HepG2 (cell line): ENCODE results near the gene SKI. TPM values are rescaled to one million over a fixed set of nuclear protein-coding genes. Genes with fewer than 3 reads are reported as not detected.

Experiments used
- ATAC-seq: fragments of 200-7000 bp; cut with Tn5 transposase; 3 replicates; pipeline ENCODE4 v1.9.1; 2020; ENCODE audit warnings: mild to moderate bottlenecking, moderate library complexity
- BruUV-seq: library from RNA; stranded (reverse); fragments of 400-500 nt; replicated peaks from 2 replicates; lab custom pipeline; 2021; lab: Mats Ljungman, UMichigan
- CTCF ChIA-PET: fragments of 300-600 bp; formaldehyde crosslinking; extraction: SDS; loops from one replicate; lab custom pipeline; 2021; ENCODE audit warnings: low total read pairs, inconsistent platforms, low intra/inter-chr PET ratio; lab: Yijun Ruan, JAX
- POLR2A ChIA-PET: fragments of 350-600 bp; sonication (Branson Sonifier 250); formaldehyde crosslinking; loops from one replicate; lab custom pipeline; 2020; ENCODE audit warnings: antibody characterized with exemption, inconsistent platforms; lab: Yijun Ruan, JAX
- DNase-seq: peaks from one replicate; pipeline ENCODE4 v3.0.0-alpha.2; 2015; ENCODE audit warnings: low spot score
- FAIRE-seq: peaks from 3 replicates; lab custom pipeline; 2011; peaks lifted over from hg19 to GRCh38; lab: Jason Lieb, UNC
- H2AFZ ChIP-seq: one replicate; pipeline ENCODE4 v1.6.1; 2011; ENCODE audit warnings: low read length, inconsistent platforms
- H3K27ac ChIP-seq: fragments of 300-600 bp; 3 replicates; pipeline ENCODE4 v1.8.0; 2011; ENCODE audit warnings: mixed run types, mild to moderate bottlenecking, mixed read lengths, low read length, inconsistent platforms; ENCODE audit not compliant: insufficient read depth; ENCODE audit errors: extremely low read length
- H3K27me3 ChIP-seq, 2 experiments: fragments of 200-600 bp in 1 of 2; 2 replicates in 1 of 2; 3 replicates in 1 of 2; pipeline versions ENCODE4 v1.6.0 to v1.8.0; 2011; ENCODE audit warnings: low read length in 2 of 2, mild to moderate bottlenecking in 2 of 2, moderate library complexity in 2 of 2, inconsistent platforms in 1 of 2; ENCODE audit not compliant: insufficient read depth in 2 of 2, control insufficient read depth in 1 of 2
- H3K36me3 ChIP-seq, 2 experiments: fragments of 200-600 bp in 1 of 2; replicated peaks in 1 of 2; 2 replicates in 1 of 2; 3 replicates in 1 of 2; pipeline versions ENCODE4 v1.5.1 to v1.8.0; 2011; ENCODE audit warnings: low read length in 2 of 2, inconsistent platforms in 1 of 2; ENCODE audit not compliant: insufficient read depth in 2 of 2, control insufficient read depth in 1 of 2
- H3K4me1 ChIP-seq: 2 replicates; pipeline ENCODE4 v1.5.1; 2012; ENCODE audit warnings: low read length, inconsistent platforms; ENCODE audit not compliant: insufficient read depth
- H3K4me2 ChIP-seq: 2 replicates; pipeline ENCODE4 v1.6.0; 2011; ENCODE audit warnings: low read depth, low read length, inconsistent platforms
- H3K4me3 ChIP-seq, 3 experiments: fragments of 200-600 bp in 1 of 3; sonication (generic), shearing (Covaris generic) in 1 of 3; replicated peaks in 1 of 3; 2 replicates each; pipeline ENCODE4 v1.5.1; 2011 to 2016; ENCODE audit warnings: low read length in 3 of 3, inconsistent platforms in 2 of 3, low read depth in 2 of 3, mild to moderate bottlenecking in 2 of 3, control low read depth in 1 of 3, mixed read lengths in 1 of 3; ENCODE audit not compliant: insufficient read depth in 1 of 3
- H3K79me2 ChIP-seq: one replicate; pipeline ENCODE4 v1.6.1; 2011; ENCODE audit warnings: low read length, inconsistent platforms; ENCODE audit not compliant: insufficient read depth
- H3K9ac ChIP-seq: 2 replicates; pipeline ENCODE4 v1.6.0; 2011; ENCODE audit warnings: mild to moderate bottlenecking, low read depth, low read length, inconsistent platforms; ENCODE audit not compliant: insufficient read depth
- H3K9me3 ChIP-seq: 2 replicates; pipeline ENCODE4 v1.5.1; 2012; ENCODE audit warnings: mild to moderate bottlenecking, low read length
- H4K20me1 ChIP-seq: 2 replicates; pipeline ENCODE4 v1.6.0; 2011; ENCODE audit warnings: inconsistent platforms, mild to moderate bottlenecking, low read length, moderate library complexity; ENCODE audit not compliant: insufficient read depth
- ATAD3A ChIP-seq: sonication (generic); formaldehyde crosslinking; IDR thresholded peaks from 2 replicates; pipeline ENCODE4 v1.4.0; 2020; ENCODE audit warnings: missing genetic modification reagents
- ERF ChIP-seq: IDR thresholded peaks from 2 replicates; pipeline ENCODE4 v1.6.1; 2018; ENCODE audit warnings: missing biosample characterization, missing genetic modification reagents
- HNRNPUL1 ChIP-seq: fragments of 200-400 bp; formaldehyde crosslinking; IDR thresholded peaks from 2 replicates; pipeline ENCODE4 v1.6.1; 2017; ENCODE audit warnings: low read depth, mild to moderate bottlenecking, low read length, moderate library complexity
- KLF9 ChIP-seq: IDR thresholded peaks from 2 replicates; pipeline ENCODE4 v1.6.1; 2016; ENCODE audit warnings: low read depth
- PATZ1 ChIP-seq: sonication (generic); formaldehyde crosslinking; IDR thresholded peaks from 2 replicates; pipeline ENCODE4 v1.4.0; 2020; ENCODE audit warnings: missing genetic modification reagents
- TBP ChIP-seq: sonication (generic); formaldehyde crosslinking; IDR thresholded peaks from 2 replicates; pipeline ENCODE4 v1.5.0; 2020; ENCODE audit warnings: missing genetic modification reagents
- THAP8 ChIP-seq: sonication (generic); formaldehyde crosslinking; IDR thresholded peaks from 2 replicates; pipeline ENCODE4 v1.5.1; 2020; ENCODE audit warnings: missing genetic modification reagents, mild to moderate bottlenecking, borderline replicate concordance
- ZNF234 ChIP-seq: sonication (generic); formaldehyde crosslinking; conservative IDR thresholded peaks from 2 replicates; pipeline ENCODE4 v1.5.1; 2020; ENCODE audit warnings: mild to moderate bottlenecking, missing genetic modification reagents
- ZNF292 ChIP-seq: sonication (generic); formaldehyde crosslinking; IDR thresholded peaks from 2 replicates; pipeline ENCODE4 v1.8.1; 2022; ENCODE audit warnings: mild to moderate bottlenecking, low read depth, missing genetic modification reagents, borderline replicate concordance
- ZNF564 ChIP-seq: sonication (generic); formaldehyde crosslinking; IDR thresholded peaks from 2 replicates; pipeline ENCODE4 v1.8.1; 2023; ENCODE audit warnings: mild to moderate bottlenecking, missing genetic modification reagents
- ZNF574 ChIP-seq: sonication (generic); formaldehyde crosslinking; IDR thresholded peaks from 2 replicates; pipeline ENCODE4 v1.4.0; 2020; ENCODE audit warnings: missing genetic modification reagents
- ZNF687 ChIP-seq: sonication (generic); formaldehyde crosslinking; IDR thresholded peaks from 2 replicates; pipeline ENCODE4 v1.5.1; 2020; ENCODE audit warnings: mild to moderate bottlenecking, missing genetic modification reagents, moderate library complexity
- ZNF709 ChIP-seq: sonication (generic); formaldehyde crosslinking; IDR thresholded peaks from 2 replicates; pipeline ENCODE4 v1.5.0; 2020; ENCODE audit warnings: mild to moderate bottlenecking, missing genetic modification reagents
- WGBS: methylation state at CpG from one replicate; pipeline ENCODE4 v1.1.6; 2017; ENCODE audit warnings: low lambda C conversion rate; 5-methylcytosine and 5-hydroxymethylcytosine counted together
- in situ Hi-C: cut with HindIII; loops from 2 replicates; pipeline ENCODE4 v1.10.0; 2017; ENCODE audit warnings: low pct_unique_long_range_greater_than_20kb; ENCODE audit not compliant: extremely low pct_ligation_motif_present
- intact Hi-C: fragments of 100-400 bp; cut with micrococcal nuclease; formaldehyde crosslinking; loops from one replicate; pipeline ENCODE4 v1.10.0; 2022; ENCODE audit not compliant: unreplicated experiment
- polyA plus RNA-seq, 8 experiments: library from polyadenylated mRNA; depleted of rRNA in 3 of 8; stranded (reverse) in 7 of 8; unstranded in 1 of 8; fragments of >200 nt; fragmentation: Illumina TruSeq in 4 of 8; extraction: Trizol in 4 of 8; gene quantifications; 2 replicates each; pipeline versions ENCODE4 v1.2.1 to v1.2.3, GENCODE V29; 2011 to 2016; ENCODE audit warnings: low read depth in 4 of 8, missing spikeins in 1 of 8, mixed read lengths in 1 of 8; ENCODE audit not compliant: insufficient read depth in 1 of 8
- total RNA-seq, 5 experiments: library from RNA; depleted of rRNA; stranded (reverse); fragments of >200 nt; fragmentation: Illumina TruSeq; extraction: Trizol; gene quantifications; 2 replicates each; pipeline ENCODE4 v1.2.3, GENCODE V29; 2016; ENCODE audit warnings: low read depth in 1 of 5

SKI gene
- total and polyA plus RNA-seq, 2 of the 13 experiments (the other 11 are each of a cell fraction or from before 2014, with no cell fraction given), result 4.7 to 6.9 TPM

GRCh38 chr1:2232916-2233438 lies 4.9 kb downstream of the SKI start (continued):
- TF ChIP-seq ZNF564 (CRISPR knock-in tag), result 0 out of 2 replicates have a peak, but pooled peaks have one; percentile 17

- H3K4me2 ChIP-seq, result peak overlapping the region; percentile 95
- peak overlapping the region; percentile 81 for H3K27ac ChIP-seq
- peaks cover 0 to 12% of the 10 kb centered on the region in 2 experiments; a peak in 1 of 5 replicates for H3K36me3 ChIP-seq
- H3K27me3 ChIP-seq, result no peaks in the 10 kb centered on the region; a peak in 1 of 5 replicates
- in situ Hi-C loops, result loop anchor here (5.0 kb wide), 1 partner anchor 36 kb away; no protein-coding TSS in a partner anchor
- peaks cover 62% of the 10 kb centered on the region for H3K4me1 ChIP-seq
- ATAC-seq (no peak), FAIRE-seq (no peak), DNase-seq (no peak)
- H3K79me2 ChIP-seq, result peaks cover 92% of the 10 kb centered on the region
- H3K9ac ChIP-seq, result peak overlapping the region; percentile 85
- WGBS, result 10% methylated on average over 2 of the region's 12 CpGs
- peaks cover 85% of the 10 kb centered on the region for H4K20me1 ChIP-seq
- ChIA-PET CTCF (no interaction called here), POLR2A (interaction anchor here (0.9 to 9.9 kb wide), 19 partner anchors 9 to 158 kb away, joined by 3 to 178 read pairs (median 7); partner anchors contain the start of genes FAAP20, MORN1 and RER1)
- intact Hi-C loops, result loop anchor here (2.0 to 5.0 kb wide), 2 partner anchors 27 to 36 kb away; no protein-coding TSS in a partner anchor
- peak overlapping the region; percentile 74 to 96 (median 95) for H3K4me3 ChIP-seq
- no peaks in the 10 kb centered on the region for H3K9me3 ChIP-seq
- no TSS peak for BruUV-seq
- H2AFZ ChIP-seq, result no peak overlapping the region
- TF ChIP-seq ZNF574 (CRISPR knock-in tag), result no peak
- no peak for TF ChIP-seq ZNF709
- no peak for TF ChIP-seq KLF9
- no peak for TF ChIP-seq ERF (CRISPR knock-in tag)
- no peak for TF ChIP-seq ATAD3A (CRISPR knock-in tag)
- TF ChIP-seq ZNF687 (CRISPR knock-in tag), result 0 out of 2 replicates have a peak, but pooled peaks have one; percentile 2
- TF ChIP-seq HNRNPUL1, result no peak
- TF ChIP-seq ZNF234 (CRISPR knock-in tag), result no peak
- TF ChIP-seq PATZ1 (CRISPR knock-in tag), result no peak
- TF ChIP-seq ZNF292 (CRISPR knock-in tag), result no peak
- no peak for TF ChIP-seq TBP (CRISPR knock-in tag)
- TF ChIP-seq THAP8, result no peak
Observed at GRCh38 chr1:2233468-2233867, 5.3 kb downstream of the SKI start.
